HG03095 (cell line): ENCODE data around the gene RAB40AL.
"Not testable (repeated sequence)": the region's sequence is repeated elsewhere in the genome, so short reads cannot be mapped to it uniquely, and the experiment has no call there.

ENCODE experiments used
- ATAC-seq: cut with Tn5 transposase; IDR thresholded peaks from one replicate; pipeline ENCODE4 v1.9.1; 2021; ENCODE audit warnings: moderate library complexity; ENCODE audit not compliant: unreplicated experiment

The RAB40AL gene

GRCh38 chrX:102936972-102937371 is at the start of gene RAB40AL:
RAB40AL (plus strand) TSS chrX:102937272; CDS start chrX:102937319, 47 bp downstream.
- not testable (repeated sequence) for ATAC-seq

- ATAC-seq, result no peak
Observed at GRCh38 chrX:102887687-102888086, 49.4 kb upstream of the RAB40AL start.

GRCh38 chrX:102892103-102892502 is 45.0 kb upstream of the RAB40AL start:
- no peak for ATAC-seq

GRCh38 chrX:102899940-102900916 is 36.8 kb upstream of the RAB40AL start:
- ATAC-seq, result peak; percentile 92

- no peak for ATAC-seq
Observed at GRCh38 chrX:102902355-102902754, 34.7 kb upstream of the RAB40AL start.

GRCh38 chrX:102930990-102931756 is 5.9 kb upstream of the RAB40AL start:
- ATAC-seq, result no peak

GRCh38 chrX:102934624-102935023 is 2.4 kb upstream of the RAB40AL start:
- peak; percentile 59 for ATAC-seq

GRCh38 chrX:102950908-102951866 is 14.1 kb downstream of the RAB40AL start:
- ATAC-seq, result peak; percentile 80

GRCh38 chrX:102957751-102958150 is 20.7 kb downstream of the RAB40AL start:
- ATAC-seq, result no peak

- no peak for ATAC-seq
Observed at GRCh38 chrX:102958794-102959193, 21.7 kb downstream of the RAB40AL start.

GRCh38 chrX:102959471-102959870 is 22.4 kb downstream of the RAB40AL start:
- ATAC-seq, result no peak

- no peak for ATAC-seq
Observed at GRCh38 chrX:102963955-102964354, 26.9 kb downstream of the RAB40AL start.

- no peak for ATAC-seq
Observed at GRCh38 chrX:102964940-102965339, 27.9 kb downstream of the RAB40AL start.

GRCh38 chrX:102966701-102967100 is 29.6 kb downstream of the RAB40AL start:
- no peak for ATAC-seq

- ATAC-seq, result no peak
Observed at GRCh38 chrX:102968216-102968615, 31.1 kb downstream of the RAB40AL start.

- ATAC-seq, result not testable (repeated sequence)
Observed at GRCh38 chrX:102971536-102971935, 34.5 kb downstream of the RAB40AL start.

GRCh38 chrX:102975016-102975415 is 37.9 kb downstream of the RAB40AL start:
- ATAC-seq, result no peak

GRCh38 chrX:102976286-102976685 is 39.2 kb downstream of the RAB40AL start:
- no peak for ATAC-seq

GRCh38 chrX:102976793-102977495 is 39.9 kb downstream of the RAB40AL start:
- ATAC-seq, result no peak

GRCh38 chrX:102978594-102978993 is 41.5 kb downstream of the RAB40AL start:
- ATAC-seq, result no peak
